SJSA1 (cell line): ENCODE measurements around the gene ARHGAP26. TPM values are rescaled to one million over a fixed set of nuclear protein-coding genes. Genes with fewer than 3 reads are reported as not detected.

Experiments used
- DNase-seq, 2 experiments: peaks; one replicate each; pipeline ENCODE4 v3.0.0-alpha.2; 2015 to 2020; ENCODE audit warnings: low spot score in 2 of 2, low read depth in 1 of 2
- H3K27ac ChIP-seq: fragments of 250-450 bp; sonication (Bioruptor Pico); 2 replicates; pipeline ENCODE4 v1.5.1; 2020; ENCODE audit warnings: mild to moderate bottlenecking, moderate library complexity
- H3K27me3 ChIP-seq: fragments of 250-450 bp; sonication (Bioruptor Pico); replicated peaks from 2 replicates; pipeline ENCODE4 v1.5.1; 2020; ENCODE audit warnings: mild to moderate bottlenecking, moderate library complexity
- H3K36me3 ChIP-seq: fragments of 250-450 bp; sonication (Bioruptor Pico); 2 replicates; pipeline ENCODE4 v1.5.1; 2020; ENCODE audit warnings: mild to moderate bottlenecking
- H3K4me1 ChIP-seq: fragments of 250-450 bp; sonication (Bioruptor Pico); replicated peaks from 2 replicates; pipeline ENCODE4 v1.6.1; 2021; ENCODE audit warnings: mild to moderate bottlenecking
- H3K4me3 ChIP-seq: fragments of 250-450 bp; sonication (Bioruptor Pico); 2 replicates; pipeline ENCODE4 v1.5.1; 2020; ENCODE audit warnings: mild to moderate bottlenecking
- H3K9me3 ChIP-seq: fragments of 250-450 bp; sonication (Bioruptor Pico); replicated peaks from 2 replicates; pipeline ENCODE4 v1.5.1; 2020; ENCODE audit warnings: mild to moderate bottlenecking
- total RNA-seq: library from RNA; depleted of rRNA; stranded (reverse); fragments of >200 nt; shearing (Covaris generic); gene quantifications from 2 replicates; pipeline ENCODE4 v1.2.3, GENCODE V29; 2014; rRNA removed

The ARHGAP26 gene, protein sequence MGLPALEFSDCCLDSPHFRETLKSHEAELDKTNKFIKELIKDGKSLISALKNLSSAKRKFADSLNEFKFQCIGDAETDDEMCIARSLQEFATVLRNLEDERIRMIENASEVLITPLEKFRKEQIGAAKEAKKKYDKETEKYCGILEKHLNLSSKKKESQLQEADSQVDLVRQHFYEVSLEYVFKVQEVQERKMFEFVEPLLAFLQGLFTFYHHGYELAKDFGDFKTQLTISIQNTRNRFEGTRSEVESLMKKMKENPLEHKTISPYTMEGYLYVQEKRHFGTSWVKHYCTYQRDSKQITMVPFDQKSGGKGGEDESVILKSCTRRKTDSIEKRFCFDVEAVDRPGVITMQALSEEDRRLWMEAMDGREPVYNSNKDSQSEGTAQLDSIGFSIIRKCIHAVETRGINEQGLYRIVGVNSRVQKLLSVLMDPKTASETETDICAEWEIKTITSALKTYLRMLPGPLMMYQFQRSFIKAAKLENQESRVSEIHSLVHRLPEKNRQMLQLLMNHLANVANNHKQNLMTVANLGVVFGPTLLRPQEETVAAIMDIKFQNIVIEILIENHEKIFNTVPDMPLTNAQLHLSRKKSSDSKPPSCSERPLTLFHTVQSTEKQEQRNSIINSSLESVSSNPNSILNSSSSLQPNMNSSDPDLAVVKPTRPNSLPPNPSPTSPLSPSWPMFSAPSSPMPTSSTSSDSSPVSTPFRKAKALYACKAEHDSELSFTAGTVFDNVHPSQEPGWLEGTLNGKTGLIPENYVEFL
- total RNA-seq, result 7.6 and 10.2 TPM in 2 replicates

DNA sequence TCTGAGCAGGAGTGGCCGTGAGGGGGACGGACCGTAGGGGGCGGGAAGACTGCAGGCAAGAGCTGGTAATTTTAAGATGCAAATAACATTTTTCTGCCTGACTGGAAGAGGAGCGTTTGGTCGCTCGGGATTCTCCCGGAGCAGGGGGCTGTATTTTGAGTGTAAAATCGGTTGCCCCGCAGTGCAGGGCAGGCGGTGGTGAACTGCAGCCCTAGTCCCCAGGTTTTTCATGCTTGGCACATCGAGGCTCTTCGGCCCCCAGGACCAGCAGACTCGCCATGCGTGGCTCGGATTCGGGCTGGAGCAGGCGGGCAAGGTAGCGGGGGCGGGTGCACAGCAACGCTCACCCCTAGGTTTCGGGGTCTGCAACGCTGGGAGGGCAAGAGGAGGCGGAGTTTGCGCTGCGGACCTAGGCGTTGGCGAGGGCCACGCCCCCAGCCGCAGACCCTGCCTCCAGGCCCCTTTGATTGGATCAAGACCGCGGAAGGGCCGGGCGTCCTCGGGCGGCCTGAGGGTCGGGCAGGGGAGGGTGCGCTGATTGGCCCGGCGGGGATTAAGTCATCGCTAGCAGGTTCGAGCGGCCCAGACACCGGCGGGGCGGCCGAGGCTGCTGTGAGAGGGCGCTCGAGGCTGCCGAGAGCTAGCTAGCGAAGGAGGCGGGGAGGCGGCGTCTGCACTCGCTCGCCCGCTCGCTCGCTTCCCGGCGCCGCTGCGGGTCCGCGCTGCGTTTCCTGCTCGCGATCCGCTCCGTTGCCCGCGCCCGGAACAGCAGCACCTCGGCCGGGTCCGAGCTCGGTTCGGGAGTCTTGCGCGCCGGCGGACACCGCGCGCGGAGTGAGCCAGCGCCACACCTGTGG, at the start of gene ARHGAP26:
Gene ARHGAP26 (plus strand): TSS at position 585 of the 857 bp plus-strand sequence. CDS start 385 bp downstream, outside the sequence.
- Histone ChIP-seq H3K4me1 (peaks cover 37% of the 10 kb centered on the region), H3K9me3 (no peaks in the 10 kb centered on the region), H3K27me3 (no peaks in the 10 kb centered on the region), H3K27ac (peak within 1 kb of the TSS; percentile 19), H3K36me3 (peaks cover 4% of the 10 kb centered on the region; the same call in 1 of the 2 replicates), H3K4me3 (peak within 1 kb of the TSS; percentile 84)
- DNase-seq, result peak; percentile 97 to 99

DNA sequence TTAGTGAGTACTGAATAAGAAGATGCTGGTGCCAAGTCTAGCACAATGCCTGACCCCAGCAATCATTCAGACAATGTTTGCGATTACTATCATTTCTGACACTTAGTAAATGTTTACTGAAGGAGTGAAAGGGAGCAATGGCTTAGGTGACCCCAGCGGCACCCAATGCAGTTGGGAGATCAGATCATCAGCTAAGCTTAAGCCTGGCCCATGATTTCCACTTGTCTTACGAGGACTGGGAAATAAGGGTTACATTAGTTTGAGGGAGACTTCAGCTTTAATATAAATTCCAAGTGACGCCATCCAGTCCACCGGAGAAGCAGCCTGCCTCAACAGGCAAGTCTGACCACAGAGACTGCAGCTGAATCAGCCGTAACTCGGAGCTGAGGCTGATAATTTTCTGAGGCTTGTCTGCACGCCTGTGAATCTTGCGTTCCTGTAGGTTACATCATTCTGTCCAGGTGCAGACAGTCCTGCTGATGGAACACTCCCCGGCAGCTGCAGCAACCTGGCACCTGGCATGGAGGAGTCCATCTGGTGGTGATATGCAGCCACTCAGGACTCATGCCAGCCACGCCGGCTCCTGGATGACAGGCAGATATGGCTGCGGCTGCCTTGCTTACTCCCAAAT, 49.4 kb upstream of the ARHGAP26 start:
- DNase-seq, result no peak
- no peaks in the 10 kb centered on the region for H3K36me3 ChIP-seq
- no peaks in the 10 kb centered on the region for H3K9me3 ChIP-seq
- H3K27me3 ChIP-seq, result no peaks in the 10 kb centered on the region
- H3K4me1 ChIP-seq, result peaks cover 27% of the 10 kb centered on the region
- H3K27ac ChIP-seq, result no peak overlapping the region
- H3K4me3 ChIP-seq, result no peak overlapping the region

DNA sequence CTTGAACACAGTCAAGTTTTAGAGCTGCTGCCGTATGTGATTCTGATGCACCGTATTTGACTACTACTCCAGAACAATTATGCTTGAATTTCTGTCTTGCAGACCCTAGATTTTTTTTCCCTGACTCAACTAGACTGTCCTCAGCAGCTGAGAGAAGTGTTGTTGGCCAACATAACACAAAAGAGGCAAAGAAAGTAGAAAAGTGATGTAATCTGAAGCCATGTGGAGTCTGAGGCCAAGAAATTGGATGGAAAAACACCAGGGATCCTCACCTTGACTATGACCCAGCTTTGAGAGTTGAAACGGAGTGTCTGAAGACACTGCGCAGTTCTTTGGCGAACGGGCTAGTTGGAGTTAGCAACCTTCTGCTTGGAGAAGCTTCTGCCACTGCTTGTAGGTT, 48.0 kb upstream of the ARHGAP26 start:
- no peak overlapping the region for H3K4me3 ChIP-seq
- no peaks in the 10 kb centered on the region for H3K36me3 ChIP-seq
- H3K4me1 ChIP-seq, result peaks cover 39% of the 10 kb centered on the region
- no peaks in the 10 kb centered on the region for H3K27me3 ChIP-seq
- DNase-seq, result no peak
- no peaks in the 10 kb centered on the region for H3K9me3 ChIP-seq
- no peak overlapping the region for H3K27ac ChIP-seq

DNA sequence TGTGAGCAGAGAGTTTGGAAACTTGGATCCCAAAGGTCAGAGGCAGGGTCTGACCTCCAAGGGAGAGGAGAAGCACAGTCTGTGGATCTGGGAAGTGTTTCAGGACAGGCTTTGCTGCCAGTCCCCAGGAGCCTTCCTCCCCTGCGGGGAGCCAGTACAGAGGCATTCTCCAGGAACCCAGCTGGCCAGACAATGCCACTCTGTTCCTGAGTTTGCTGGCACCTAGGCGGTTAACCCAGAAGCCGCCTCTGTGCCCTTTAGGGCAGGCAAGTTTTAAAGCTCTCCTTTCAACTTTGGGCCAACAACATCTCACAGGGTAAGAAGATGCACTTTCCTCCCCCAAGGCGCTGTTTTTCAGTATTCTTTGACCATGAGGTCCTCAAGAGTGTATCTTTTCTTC, 47.3 kb upstream of the ARHGAP26 start:
- H3K9me3 ChIP-seq, result 0 out of 2 replicates have a peak, but pooled peaks cover 3% of the 10 kb centered on the region
- no peaks in the 10 kb centered on the region for H3K36me3 ChIP-seq
- H3K4me1 ChIP-seq, result peaks cover 43% of the 10 kb centered on the region
- no peak for DNase-seq
- H3K27me3 ChIP-seq, result no peaks in the 10 kb centered on the region
- no peak overlapping the region for H3K4me3 ChIP-seq
- H3K27ac ChIP-seq, result no peak overlapping the region

DNA sequence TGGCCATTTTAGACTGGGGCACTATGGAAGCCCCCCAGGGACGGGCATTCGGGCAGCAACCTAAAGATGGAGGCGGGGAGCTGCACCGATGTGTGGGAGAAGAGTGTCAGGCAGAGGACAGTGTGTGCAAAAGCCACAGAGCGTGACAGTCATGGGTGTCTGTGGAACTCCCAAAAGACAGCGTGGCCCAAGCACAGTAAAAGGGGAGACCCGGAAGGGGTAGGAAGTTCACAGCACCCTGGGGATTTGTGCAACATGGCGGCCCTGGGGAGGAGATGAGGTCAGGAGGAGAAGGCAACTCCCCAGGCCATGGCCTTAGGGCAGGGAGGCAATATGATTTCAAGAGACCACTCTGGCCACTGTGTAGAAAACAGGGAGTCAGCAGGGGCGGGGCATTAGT, 45.4 kb upstream of the ARHGAP26 start:
- Histone ChIP-seq H3K36me3 (no peaks in the 10 kb centered on the region), H3K27ac (no peak overlapping the region), H3K27me3 (no peaks in the 10 kb centered on the region), H3K4me1 (peaks cover 39% of the 10 kb centered on the region), H3K4me3 (no peak overlapping the region), H3K9me3 (0 out of 2 replicates have a peak, but pooled peaks cover 3% of the 10 kb centered on the region)
- DNase-seq, result no peak

DNA sequence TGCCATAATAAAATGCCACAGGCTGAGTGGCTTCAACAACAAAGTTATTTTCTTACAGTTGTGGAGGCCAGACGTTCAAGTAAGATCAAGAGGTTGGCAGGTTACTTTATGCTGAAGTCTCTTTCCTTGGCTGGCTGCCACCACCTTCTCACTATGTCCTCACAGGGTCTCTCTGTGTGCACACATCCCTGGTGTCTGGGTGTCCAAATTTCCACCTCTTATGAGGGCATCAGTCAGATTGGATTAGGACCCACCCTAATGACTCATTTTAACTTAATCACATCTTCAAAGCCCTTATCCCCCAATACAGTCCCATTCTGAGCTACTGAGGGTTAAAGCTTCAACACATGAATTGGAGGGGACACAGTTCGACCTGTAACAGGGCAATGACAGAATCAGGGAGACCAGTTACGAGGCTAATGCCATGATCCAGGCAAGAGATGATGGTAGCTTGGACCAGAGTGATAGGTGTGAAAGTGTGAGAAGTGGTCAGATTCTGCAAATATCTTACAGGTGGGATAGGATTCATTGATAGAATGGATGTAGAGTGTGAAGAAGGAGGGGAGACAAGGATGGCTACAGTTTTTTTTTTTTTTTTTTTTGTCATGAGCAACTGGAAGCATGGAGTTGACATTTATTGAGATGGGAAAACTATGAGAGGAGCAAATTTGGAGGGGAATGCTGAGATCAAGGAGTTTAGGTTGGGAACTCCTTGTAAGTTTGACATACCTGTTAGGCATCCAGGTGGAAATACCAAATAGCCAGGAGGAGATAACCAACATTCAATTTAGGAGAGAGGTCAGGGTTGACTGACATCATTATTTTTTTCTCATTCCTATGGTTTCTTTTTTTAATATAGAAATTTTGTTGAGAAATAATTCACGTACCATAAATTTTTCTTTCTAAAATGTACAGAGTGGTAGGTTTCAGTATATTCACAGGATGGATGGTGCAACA, 44.7 kb upstream of the ARHGAP26 start:
- H3K27me3 ChIP-seq, result no peaks in the 10 kb centered on the region
- no peaks in the 10 kb centered on the region for H3K36me3 ChIP-seq
- 0 out of 2 replicates have a peak, but pooled peaks cover 3% of the 10 kb centered on the region for H3K9me3 ChIP-seq
- no peak overlapping the region for H3K4me3 ChIP-seq
- H3K27ac ChIP-seq, result peak overlapping the region; percentile 75
- peaks cover 32% of the 10 kb centered on the region for H3K4me1 ChIP-seq
- no peak for DNase-seq

DNA sequence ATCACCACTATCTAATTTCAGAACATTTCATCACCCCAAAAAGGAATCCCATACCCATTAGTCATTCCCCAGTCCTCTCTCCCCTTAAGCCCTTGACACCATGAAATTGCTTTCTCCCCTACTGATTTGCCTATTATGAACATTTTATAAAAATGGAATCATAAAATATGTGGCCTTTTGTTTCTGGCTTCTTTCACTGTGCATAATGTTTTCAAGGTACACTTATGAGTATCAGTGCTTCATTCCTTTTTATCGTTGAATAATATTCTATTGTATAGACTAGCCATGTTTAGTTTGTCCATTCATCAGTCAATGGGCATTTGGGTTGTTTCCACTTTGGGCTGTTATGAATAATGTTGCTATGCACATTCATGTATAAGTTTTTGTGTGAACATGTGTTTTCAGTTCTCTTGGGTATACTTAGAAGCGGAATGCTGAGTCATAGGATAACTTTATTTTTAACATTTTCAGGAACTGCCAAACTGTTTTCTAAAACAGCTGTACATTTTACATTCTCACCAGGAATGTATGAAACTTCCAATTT, 43.9 kb upstream of the ARHGAP26 start:
- H3K27ac ChIP-seq, result peak overlapping the region; percentile 75
- H3K4me1 ChIP-seq, result peaks cover 30% of the 10 kb centered on the region
- no peaks in the 10 kb centered on the region for H3K36me3 ChIP-seq
- H3K4me3 ChIP-seq, result no peak overlapping the region
- H3K27me3 ChIP-seq, result no peaks in the 10 kb centered on the region
- 0 out of 2 replicates have a peak, but pooled peaks cover 3% of the 10 kb centered on the region for H3K9me3 ChIP-seq
- peak in 1 of 2 experiments; percentile 79 for DNase-seq

DNA sequence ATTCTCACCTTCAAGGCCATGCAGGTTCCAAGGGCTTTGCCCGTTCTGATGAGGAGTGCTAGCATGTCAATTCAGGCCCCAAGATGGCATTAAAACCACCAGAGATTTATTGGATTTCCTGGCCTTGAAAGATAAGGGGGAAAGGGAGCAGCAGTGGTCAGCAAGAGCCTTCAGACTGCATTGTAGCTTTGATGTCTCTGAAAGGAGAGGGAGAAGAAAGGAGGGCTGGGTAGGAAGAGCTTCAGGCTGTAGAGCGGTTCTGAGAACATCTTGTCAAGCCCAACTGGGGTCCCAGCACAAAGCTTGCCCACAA, 42.5 kb upstream of the ARHGAP26 start:
- Histone ChIP-seq H3K36me3 (no peaks in the 10 kb centered on the region), H3K9me3 (0 out of 2 replicates have a peak, but pooled peaks cover 3% of the 10 kb centered on the region), H3K27ac (peak overlapping the region; percentile 75), H3K4me1 (peaks cover 30% of the 10 kb centered on the region), H3K27me3 (no peaks in the 10 kb centered on the region), H3K4me3 (no peak overlapping the region)
- no peak for DNase-seq

DNA sequence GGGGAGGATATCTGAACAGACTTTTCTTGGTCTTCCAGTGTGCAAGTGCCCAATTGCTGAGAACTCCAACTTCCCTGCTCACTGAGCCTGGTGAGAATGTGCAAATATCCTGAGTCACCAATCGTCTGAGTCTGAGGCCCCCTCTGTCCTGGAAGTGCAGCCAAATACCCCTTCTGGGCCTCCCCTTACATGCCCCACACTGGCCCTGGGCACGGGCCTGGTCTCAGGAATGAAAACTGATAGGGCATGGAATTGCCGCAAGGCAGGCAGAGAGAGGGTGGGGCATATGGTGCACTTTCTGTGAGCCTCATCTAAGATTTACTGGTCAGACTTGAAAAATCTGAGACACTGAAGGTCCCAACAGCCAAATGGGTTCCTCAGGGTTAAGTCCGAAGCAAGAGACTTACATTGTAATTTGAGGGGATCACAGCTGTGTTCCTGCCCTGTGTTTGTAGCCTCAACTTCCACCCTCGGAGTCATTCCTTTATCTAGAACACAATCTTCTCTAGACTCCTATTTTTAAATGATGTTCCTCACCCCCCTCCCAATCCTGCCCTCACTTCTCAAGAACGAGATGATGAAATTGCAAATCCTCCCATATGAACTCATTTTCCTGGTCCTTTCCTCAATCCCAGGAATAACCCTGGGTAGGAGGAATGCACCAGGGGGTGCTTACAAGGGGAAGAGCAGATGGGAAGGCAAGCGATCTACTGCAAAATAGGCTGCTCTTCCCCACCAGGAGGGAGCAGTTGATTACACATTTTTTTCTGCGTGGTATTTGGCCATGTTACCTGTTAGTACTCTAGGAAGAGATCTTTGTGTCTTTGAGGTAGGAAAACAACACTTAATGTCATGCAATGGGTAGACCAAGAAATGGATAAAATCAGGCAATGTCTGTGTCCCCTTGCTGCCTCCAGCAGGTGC, 34.6 kb upstream of the ARHGAP26 start:
- no peak overlapping the region for H3K4me3 ChIP-seq
- no peaks in the 10 kb centered on the region for H3K27me3 ChIP-seq
- H3K4me1 ChIP-seq, result peaks cover 6% of the 10 kb centered on the region
- DNase-seq, result no peak
- no peak overlapping the region for H3K27ac ChIP-seq
- H3K9me3 ChIP-seq, result no peaks in the 10 kb centered on the region
- no peaks in the 10 kb centered on the region for H3K36me3 ChIP-seq

DNA sequence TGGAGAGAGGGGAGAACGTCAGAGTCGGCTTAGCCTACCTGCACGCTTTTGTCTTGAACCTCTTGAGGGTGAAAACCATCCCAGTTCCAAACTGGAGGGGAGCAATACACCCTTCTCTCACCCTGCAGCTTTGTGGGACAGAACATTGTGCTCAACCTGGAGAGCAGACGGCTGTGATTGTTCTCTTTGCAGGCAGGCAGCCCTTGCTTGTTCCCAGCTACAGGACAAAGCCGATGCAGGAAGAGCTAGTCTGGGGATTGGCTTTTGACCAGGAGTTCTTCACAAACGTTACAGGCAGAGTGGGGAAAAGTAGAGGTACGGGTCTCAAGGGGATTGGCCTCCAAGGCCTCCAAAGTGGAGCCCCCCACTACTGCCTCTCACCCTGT, 33.9 kb upstream of the ARHGAP26 start:
- Histone ChIP-seq H3K9me3 (no peaks in the 10 kb centered on the region), H3K4me3 (no peak overlapping the region), H3K27ac (no peak overlapping the region), H3K4me1 (peaks cover 13% of the 10 kb centered on the region), H3K27me3 (no peaks in the 10 kb centered on the region), H3K36me3 (no peaks in the 10 kb centered on the region)
- DNase-seq, result no peak

DNA sequence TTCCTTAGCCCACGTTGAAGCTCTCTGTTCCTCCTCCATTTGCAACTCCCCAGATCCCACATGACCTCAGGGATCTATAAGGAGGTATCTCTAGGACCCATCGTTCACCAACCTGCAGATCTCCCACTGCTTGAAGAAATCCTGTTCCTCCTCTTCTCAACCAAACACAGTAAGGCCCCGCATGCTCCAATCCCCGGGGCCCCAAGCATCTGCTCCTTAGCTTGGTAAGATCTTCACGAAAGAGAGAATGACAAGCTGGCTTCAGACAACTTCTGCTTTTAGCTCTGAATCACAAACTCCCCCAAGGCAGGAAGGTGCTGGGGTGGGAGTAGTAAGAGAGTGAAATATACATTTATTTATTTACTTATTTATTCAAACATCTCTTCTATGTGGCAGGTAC, 33.0 kb upstream of the ARHGAP26 start:
- Histone ChIP-seq H3K9me3 (no peaks in the 10 kb centered on the region), H3K27ac (no peak overlapping the region), H3K4me3 (no peak overlapping the region), H3K27me3 (no peaks in the 10 kb centered on the region), H3K36me3 (no peaks in the 10 kb centered on the region), H3K4me1 (peaks cover 14% of the 10 kb centered on the region)
- DNase-seq, result no peak
